C4-2B (cell line): ENCODE measurements around the gene GALNS.

ENCODE experiments used
- H3K27ac ChIP-seq: fragments of 450-650 bp; 2 replicates; pipeline ENCODE4 v1.5.1; 2017
- CTCF ChIP-seq: fragments of 450-650 bp; conservative IDR thresholded peaks from 2 replicates; pipeline ENCODE4 v1.5.1; 2017; ENCODE audit warnings: mild to moderate bottlenecking
- ZFX ChIP-seq: fragments of 450-650 bp; IDR thresholded peaks from 2 replicates; pipeline ENCODE4 v1.6.1; 2017

Gene GALNS

GRCh38 chr16:88842308-88842756 lies 14.4 kb downstream of the GALNS start:
- TF ChIP-seq CTCF (no peak), ZFX (no peak)
- H3K27ac ChIP-seq = no peak overlapping the region

GRCh38 chr16:88841521-88842307 lies 15.0 kb downstream of the GALNS start:
- TF ChIP-seq ZFX (no peak), CTCF (no peak)
- H3K27ac ChIP-seq = no peak overlapping the region

GRCh38 chr16:88840600-88841215 lies 16.0 kb downstream of the GALNS start:
- TF ChIP-seq ZFX = no peak
- TF ChIP-seq CTCF = no peak
- no peak overlapping the region for H3K27ac ChIP-seq

GRCh38 chr16:88839745-88840599 lies 16.8 kb downstream of the GALNS start:
- TF ChIP-seq ZFX = no peak
- no peak for TF ChIP-seq CTCF
- no peak overlapping the region for H3K27ac ChIP-seq

- TF ChIP-seq CTCF (no peak; the same call in 1 of the 2 replicates), ZFX (no peak)
- no peak overlapping the region for H3K27ac ChIP-seq
Measured at GRCh38 chr16:88839026-88839529, 17.7 kb downstream of the GALNS start.

GRCh38 chr16:88838566-88838965 lies 18.2 kb downstream of the GALNS start:
- H3K27ac ChIP-seq = no peak overlapping the region
- TF ChIP-seq CTCF (no peak), ZFX (no peak)
